Endodermal cell (in vitro differentiated cells): Measurements from ENCODE around the gene SELE. TPM values are rescaled to one million over a fixed set of nuclear protein-coding genes. Genes with fewer than 3 reads are reported as not detected.
"Not testable (repeated sequence)": the region's sequence is repeated elsewhere in the genome, so short reads cannot be mapped to it uniquely, and the experiment has no call there.

Source experiments
- DNase-seq: peaks from one replicate; pipeline ENCODE4 v3.0.0-alpha.2; 2017
- H3K27ac ChIP-seq: 2 replicates; pipeline ENCODE4 v1.5.1; 2013; ENCODE audit warnings: mild to moderate bottlenecking, low read depth, low read length, moderate library complexity
- H3K27me3 ChIP-seq: 2 replicates; pipeline ENCODE4 v1.6.1; 2013; ENCODE audit warnings: mild to moderate bottlenecking, low read length, moderate library complexity; ENCODE audit not compliant: insufficient read depth, control insufficient read depth, poor library complexity, severe bottlenecking
- H3K36me3 ChIP-seq: 2 replicates; pipeline ENCODE4 v1.7.0; 2013; ENCODE audit warnings: mild to moderate bottlenecking, low read length, moderate library complexity; ENCODE audit not compliant: control insufficient read depth, insufficient read depth
- H3K4me1 ChIP-seq: one replicate; pipeline ENCODE4 v1.7.0; 2013; ENCODE audit warnings: low read length; ENCODE audit not compliant: control insufficient read depth, insufficient read depth
- H3K4me3 ChIP-seq: 2 replicates; pipeline ENCODE4 v1.5.1; 2013; ENCODE audit warnings: mild to moderate bottlenecking, low read length, moderate library complexity
- H3K9ac ChIP-seq: 2 replicates; pipeline ENCODE4 v1.6.1; 2013; ENCODE audit warnings: mild to moderate bottlenecking, low read length, moderate library complexity; ENCODE audit not compliant: poor library complexity, severe bottlenecking; ENCODE audit errors: extremely low read depth
- H3K9me3 ChIP-seq: 2 replicates; pipeline ENCODE4 v1.6.1; 2013; ENCODE audit warnings: mild to moderate bottlenecking, low read length, moderate library complexity; ENCODE audit not compliant: control insufficient read depth
- H3K27ac Mint-ChIP-seq: 2 replicates; pipeline ENCODE4 v1.8.0; 2020; ENCODE audit warnings: mixed read lengths
- H3K27me3 Mint-ChIP-seq: 2 replicates; pipeline ENCODE4 v1.8.0; 2021; ENCODE audit warnings: mild to moderate bottlenecking, mixed read lengths; ENCODE audit not compliant: insufficient read depth
- H3K36me3 Mint-ChIP-seq: 2 replicates; pipeline ENCODE4 v1.8.0; 2020; ENCODE audit warnings: low read depth, mixed read lengths
- H3K4me1 Mint-ChIP-seq: 2 replicates; pipeline ENCODE4 v1.8.0; 2020; ENCODE audit warnings: mixed read lengths
- H3K4me3 Mint-ChIP-seq: 2 replicates; pipeline ENCODE4 v1.8.0; 2020; ENCODE audit warnings: mild to moderate bottlenecking, moderate library complexity, mixed read lengths
- H3K9me3 Mint-ChIP-seq: 2 replicates; pipeline ENCODE4 v1.8.0; 2020; ENCODE audit warnings: mild to moderate bottlenecking, mixed read lengths
- CTCF ChIP-seq: fragments of 200-600 bp; sonication (generic); conservative IDR thresholded peaks from 2 replicates; pipeline ENCODE4 v1.5.0; 2021; ENCODE audit warnings: antibody characterized with exemption, mild to moderate bottlenecking
- WGBS, 2 experiments: methylation state at CpG; one replicate each; pipeline versions ENCODE4 v1.1.5 to v1.1.7; 2013; ENCODE audit warnings: missing lambda C conversion rate in 2 of 2, mixed read lengths in 1 of 2; ENCODE audit not compliant: insufficient coverage in 1 of 2, insufficient read length in 1 of 2; 5-methylcytosine and 5-hydroxymethylcytosine counted together
- total RNA-seq, 2 donors: library from RNA; stranded (reverse); fragmentation: NEBNext Ultra II Directional in 1 of 2; extraction: Animal tissue kit (Norgen Biotek cat#: 25700) in 1 of 2; gene quantifications; 2 replicates in 1 of 2; 3 replicates in 1 of 2; pipeline ENCODE4 v1.2.1, GENCODE V29; 2021

The SELE gene
- total RNA-seq, 2 donors from 2014 or later: not detected

DNA sequence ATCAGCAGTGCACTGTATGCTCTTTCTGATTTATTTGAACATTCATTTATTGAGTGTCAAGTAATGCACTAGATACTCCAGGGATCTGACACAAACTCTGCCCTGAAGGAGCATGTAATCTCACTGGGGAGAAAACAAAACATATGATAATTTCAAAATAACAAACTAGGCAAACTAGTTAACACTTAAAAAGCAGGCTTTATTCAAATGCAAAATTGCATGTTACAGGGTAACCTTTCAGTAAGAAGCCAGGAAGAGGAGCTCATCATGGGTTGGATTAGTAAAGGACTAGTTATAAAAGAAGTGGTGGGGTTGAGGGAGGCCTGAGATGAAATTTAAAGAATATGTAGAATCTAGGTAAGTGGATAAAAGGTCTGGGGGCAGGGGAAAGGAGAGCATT lies 43.4 kb downstream of the SELE start:
- Mint-ChIP-seq H3K4me3 (no peak overlapping the region), H3K9me3 (peaks cover 4% of the 10 kb centered on the region), H3K4me1 (peaks cover 10% of the 10 kb centered on the region), H3K27me3 (peaks cover 56% of the 10 kb centered on the region), H3K36me3 (no peaks in the 10 kb centered on the region), H3K27ac (no peak overlapping the region)
- no peak for TF ChIP-seq CTCF
- no peak for DNase-seq
- peaks cover 29% of the 10 kb centered on the region for H3K9me3 ChIP-seq
- H3K9ac ChIP-seq: no peak overlapping the region
- H3K4me1 ChIP-seq: no peaks in the 10 kb centered on the region
- no peak overlapping the region for H3K27ac ChIP-seq
- no peaks in the 10 kb centered on the region for H3K36me3 ChIP-seq
- H3K27me3 ChIP-seq: no peaks in the 10 kb centered on the region
- H3K4me3 ChIP-seq: no peak overlapping the region

GRCh38 chr1:169689395-169689794 lies 44.5 kb downstream of the SELE start:
- no peak for DNase-seq
- no peak overlapping the region for H3K27ac Mint-ChIP-seq
- Histone ChIP-seq H3K4me1 (no peaks in the 10 kb centered on the region), H3K9ac (no peak overlapping the region), H3K27me3 (no peaks in the 10 kb centered on the region), H3K4me3 (peak overlapping the region; percentile 47), H3K9me3 (peaks cover 37% of the 10 kb centered on the region), H3K36me3 (no peaks in the 10 kb centered on the region), H3K27ac (no peak overlapping the region)
- 88% methylated on average over 2 of the region's 2 CpGs; no CpG with 5 or more reads in 1 of the 2 experiments for WGBS, 2 experiments
- no peak overlapping the region for H3K4me3 Mint-ChIP-seq
- H3K27me3 Mint-ChIP-seq: peaks cover 46% of the 10 kb centered on the region
- no peak for TF ChIP-seq CTCF
- no peaks in the 10 kb centered on the region for H3K36me3 Mint-ChIP-seq
- H3K9me3 Mint-ChIP-seq: peaks cover 4% of the 10 kb centered on the region
- peaks cover 10% of the 10 kb centered on the region for H3K4me1 Mint-ChIP-seq

- H3K4me1 Mint-ChIP-seq: peaks cover 10% of the 10 kb centered on the region
- Histone ChIP-seq H3K9me3 (peaks cover 47% of the 10 kb centered on the region), H3K4me3 (peak overlapping the region; percentile 47)
- H3K4me1 ChIP-seq, H3K27me3 ChIP-seq, H3K9me3 Mint-ChIP-seq, H3K36me3 ChIP-seq, H3K9ac ChIP-seq, H3K4me3 Mint-ChIP-seq, H3K36me3 Mint-ChIP-seq, H3K27ac Mint-ChIP-seq, DNase-seq, H3K27ac ChIP-seq: not testable (repeated sequence)
- H3K27me3 Mint-ChIP-seq: peaks cover 40% of the 10 kb centered on the region
- WGBS, 2 experiments: 94 to 100% methylated on average over 3 to 5 of the region's 5 CpGs
Measured at GRCh38 chr1:169688377-169688776, 45.5 kb downstream of the SELE start.

GRCh38 chr1:169683661-169684060 lies 50.2 kb downstream of the SELE start:
- Histone ChIP-seq H3K9me3 (peaks cover 44% of the 10 kb centered on the region), H3K36me3 (no peaks in the 10 kb centered on the region), H3K27me3 (no peaks in the 10 kb centered on the region), H3K4me3 (peak overlapping the region; percentile 62), H3K4me1 (peaks cover 8% of the 10 kb centered on the region), H3K27ac (no peak overlapping the region), H3K9ac (no peak overlapping the region)
- H3K4me1 Mint-ChIP-seq: peaks cover 22% of the 10 kb centered on the region
- H3K9me3 Mint-ChIP-seq: no peaks in the 10 kb centered on the region
- no peak for TF ChIP-seq CTCF
- peaks cover 25% of the 10 kb centered on the region for H3K27me3 Mint-ChIP-seq
- no peak overlapping the region for H3K27ac Mint-ChIP-seq
- H3K4me3 Mint-ChIP-seq: no peak overlapping the region
- 83 to 92% methylated on average over 1 to 3 of the region's 3 CpGs for whole genome bisulfite sequencing, 2 experiments
- DNase-seq: no peak
- H3K36me3 Mint-ChIP-seq: no peaks in the 10 kb centered on the region

DNA sequence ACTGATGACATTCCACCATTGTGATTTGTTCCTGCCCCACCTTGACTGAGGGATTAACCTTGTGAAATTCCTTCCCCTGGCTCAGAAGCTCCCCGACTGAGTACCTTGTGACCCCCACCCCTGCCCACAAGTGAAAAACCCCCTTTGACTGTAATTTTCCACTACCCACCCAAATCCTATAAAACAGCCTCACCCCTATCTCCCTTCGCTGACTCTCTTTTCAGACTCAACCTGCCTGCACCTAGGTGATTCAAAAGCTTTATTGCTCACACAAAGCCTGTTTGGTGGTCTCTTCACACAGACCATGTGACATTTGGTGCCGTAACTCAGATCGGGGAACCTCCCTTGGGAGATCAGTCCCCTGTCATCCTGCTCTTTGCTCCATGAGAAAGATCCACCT lies 50.7 kb downstream of the SELE start:
- 83 to 100% methylated on average over 1 to 4 of the region's 4 CpGs for WGBS, 2 experiments
- H3K36me3 ChIP-seq, DNase-seq, H3K9ac ChIP-seq, H3K27ac Mint-ChIP-seq, H3K4me3 Mint-ChIP-seq, H3K27me3 ChIP-seq, H3K4me1 ChIP-seq, H3K36me3 Mint-ChIP-seq, H3K27ac ChIP-seq, H3K9me3 Mint-ChIP-seq: not testable (repeated sequence)
- Mint-ChIP-seq H3K4me1 (peaks cover 22% of the 10 kb centered on the region), H3K27me3 (peaks cover 21% of the 10 kb centered on the region)
- peak overlapping the region; percentile 62 for H3K4me3 ChIP-seq
- peaks cover 39% of the 10 kb centered on the region for H3K9me3 ChIP-seq
